GM19043 (cell line): Measurements from ENCODE around the gene TMEM179B.
"Not testable (repeated sequence)": the region's sequence is repeated elsewhere in the genome, so short reads cannot be mapped to it uniquely, and the experiment has no call there.

ENCODE experiments used
- ATAC-seq: cut with Tn5 transposase; IDR thresholded peaks from one replicate; pipeline ENCODE4 v1.9.1; 2021; ENCODE audit warnings: low read depth; ENCODE audit not compliant: unreplicated experiment

Gene TMEM179B, protein sequence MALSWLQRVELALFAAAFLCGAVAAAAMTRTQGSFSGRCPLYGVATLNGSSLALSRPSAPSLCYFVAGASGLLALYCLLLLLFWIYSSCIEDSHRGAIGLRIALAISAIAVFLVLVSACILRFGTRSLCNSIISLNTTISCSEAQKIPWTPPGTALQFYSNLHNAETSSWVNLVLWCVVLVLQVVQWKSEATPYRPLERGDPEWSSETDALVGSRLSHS

DNA sequence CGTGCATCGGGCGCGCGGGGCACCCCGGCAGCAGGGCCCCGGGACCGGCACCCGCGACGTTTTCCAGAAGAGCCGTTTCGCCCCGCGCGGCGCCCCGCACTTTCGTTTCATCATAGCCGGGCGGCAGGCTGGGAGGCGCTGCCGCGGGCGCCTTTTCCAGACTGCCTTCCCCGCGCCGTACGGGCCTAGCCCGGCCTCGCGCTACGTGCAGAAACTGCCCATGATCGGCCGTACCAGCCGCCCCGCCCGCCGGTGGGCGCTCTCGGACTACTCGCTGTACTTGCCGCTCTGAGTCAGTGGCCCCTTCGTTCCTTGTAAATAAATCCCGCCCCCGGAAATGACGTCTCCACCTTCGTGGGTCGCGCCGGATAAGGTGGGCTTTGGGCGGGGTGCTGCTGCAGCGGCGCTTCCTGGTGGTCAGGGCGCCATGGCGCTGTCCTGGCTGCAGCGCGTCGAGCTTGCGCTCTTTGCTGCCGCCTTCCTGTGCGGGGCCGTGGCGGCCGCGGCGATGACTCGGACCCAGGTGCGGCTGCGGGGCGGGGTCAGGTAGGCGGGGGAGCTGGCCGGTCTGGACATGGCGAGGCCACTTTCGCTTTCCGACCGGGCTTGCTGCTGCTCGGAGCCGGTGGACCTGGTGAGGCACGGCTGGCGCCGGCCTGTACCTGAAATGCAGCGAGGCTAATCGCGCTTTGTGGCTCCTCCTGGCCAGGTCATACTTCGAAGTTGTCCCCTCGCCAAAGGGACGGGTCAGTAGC, at the start of gene TMEM179B:
Gene TMEM179B, plus strand, starts transcription at position 398 of the 755 bp plus-strand sequence. Its CDS starts 30 bp downstream, at position 428.
- peak; percentile 66 for ATAC-seq

DNA sequence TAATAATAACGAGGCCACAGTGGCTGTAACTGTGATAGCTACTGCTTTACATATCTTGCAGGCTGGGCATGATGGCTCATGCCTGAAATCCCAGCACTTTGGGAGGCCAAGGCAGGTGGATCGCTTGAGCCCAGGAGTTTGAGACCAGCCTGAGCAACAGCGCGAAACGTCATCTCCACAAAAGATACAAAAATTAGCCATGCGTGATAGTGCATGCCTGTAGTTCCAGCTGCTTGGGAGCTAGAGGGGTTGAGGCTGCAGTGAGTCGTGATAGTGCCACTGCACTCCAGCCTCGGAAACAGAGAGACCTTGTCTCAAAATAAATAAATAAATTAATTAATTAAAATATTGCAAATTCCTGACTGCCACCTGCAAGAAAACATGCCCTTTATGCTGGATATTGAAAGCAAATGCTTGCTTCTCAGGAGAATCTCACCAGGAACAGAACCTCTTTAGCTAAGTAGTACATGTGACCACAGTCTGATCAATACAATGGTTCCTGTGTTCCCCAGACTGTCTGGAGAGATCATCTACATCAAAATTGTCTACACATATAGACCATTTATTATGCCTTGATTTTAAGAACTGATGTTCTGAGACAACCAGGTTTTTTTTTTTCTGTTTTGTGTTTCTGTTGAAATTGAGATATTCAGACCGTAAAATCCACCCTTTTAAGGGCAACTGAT, 39.6 kb upstream of the TMEM179B start:
- ATAC-seq: no peak

DNA sequence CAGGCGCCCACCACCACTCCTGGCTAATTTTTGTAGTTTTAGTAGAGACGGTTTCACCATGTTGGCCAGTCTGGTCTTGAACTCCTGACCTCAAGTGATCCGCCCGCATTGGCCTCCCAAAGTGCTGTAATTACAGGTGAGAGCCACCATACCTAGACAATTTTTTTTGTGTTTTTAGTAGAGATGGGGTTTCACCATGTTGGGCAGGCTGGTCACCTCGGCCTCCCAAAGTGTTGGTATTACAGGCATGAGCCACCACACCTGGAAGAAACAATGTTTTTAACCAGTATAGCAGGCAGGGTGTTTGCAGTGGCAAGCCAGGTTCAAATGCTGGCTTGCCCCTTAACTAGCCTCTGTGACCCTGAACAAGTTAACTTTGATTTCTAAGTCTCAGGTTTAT, 37.3 kb upstream of the TMEM179B start:
- ATAC-seq: not testable (repeated sequence)

DNA sequence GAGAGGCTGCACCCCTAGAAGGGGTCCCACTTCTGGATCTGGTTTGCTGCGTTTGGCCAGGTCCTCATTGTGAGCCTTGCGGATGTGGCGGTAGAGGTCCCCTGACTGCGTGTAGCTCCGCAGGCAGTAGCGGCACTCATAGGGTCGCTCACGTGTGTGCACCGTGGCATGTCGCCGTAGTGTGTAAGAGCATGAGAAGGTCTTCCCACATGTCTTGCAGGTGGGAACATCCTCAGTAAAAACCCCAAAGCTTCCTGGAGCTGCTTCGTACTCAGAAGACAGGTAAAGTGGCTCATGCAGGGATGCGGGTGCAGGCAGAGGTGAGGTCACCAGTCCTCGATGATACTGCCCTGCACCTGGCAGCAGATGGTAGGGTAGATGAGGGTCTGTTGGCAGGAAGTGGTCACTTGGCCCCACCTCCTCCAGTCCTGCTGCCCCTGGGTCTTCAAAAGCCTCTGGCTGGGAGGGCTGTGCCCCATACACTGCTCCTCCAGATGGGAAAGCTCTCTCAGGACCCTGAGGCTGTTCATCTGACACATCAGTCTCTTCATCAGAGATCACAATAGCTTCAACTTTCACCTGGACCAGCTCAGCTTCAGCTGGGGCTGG, 34.9 kb upstream of the TMEM179B start:
- no peak for ATAC-seq

DNA sequence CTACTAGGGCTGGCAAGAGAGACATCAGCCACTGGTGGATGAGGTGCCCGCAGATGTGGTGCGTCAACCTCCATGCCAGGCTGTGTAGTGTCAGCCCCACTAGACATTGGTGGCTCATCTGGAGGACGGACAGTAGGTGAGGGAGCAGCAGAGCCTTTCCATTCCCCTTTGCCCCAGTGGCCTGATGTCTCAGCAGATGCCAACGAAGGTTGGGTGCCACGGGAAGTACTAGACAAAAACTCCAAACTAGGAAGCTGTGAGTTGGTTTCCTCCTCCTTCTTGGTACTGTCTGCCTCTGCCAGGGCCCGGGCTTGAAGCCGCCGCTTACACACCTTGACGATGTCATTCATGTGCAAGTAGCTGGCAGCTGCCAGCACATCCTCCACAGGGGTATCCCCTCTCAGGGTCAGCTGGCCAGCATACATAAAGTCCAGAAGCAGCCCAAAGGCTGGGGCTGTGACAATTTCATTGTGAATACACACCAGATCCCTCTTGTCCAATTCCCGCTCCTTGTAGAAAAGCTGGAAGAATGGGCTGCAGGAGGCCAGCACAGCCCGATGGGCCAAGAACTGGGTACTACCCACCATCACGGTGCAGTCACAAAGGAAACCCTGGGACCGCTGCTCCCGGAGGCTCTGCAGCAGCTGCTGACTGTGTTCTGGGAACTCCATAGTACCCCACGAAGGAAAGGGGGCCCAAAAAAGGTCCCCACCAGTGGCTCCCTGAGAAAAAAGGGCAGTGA, 34.0 kb upstream of the TMEM179B start:
- no peak for ATAC-seq

DNA sequence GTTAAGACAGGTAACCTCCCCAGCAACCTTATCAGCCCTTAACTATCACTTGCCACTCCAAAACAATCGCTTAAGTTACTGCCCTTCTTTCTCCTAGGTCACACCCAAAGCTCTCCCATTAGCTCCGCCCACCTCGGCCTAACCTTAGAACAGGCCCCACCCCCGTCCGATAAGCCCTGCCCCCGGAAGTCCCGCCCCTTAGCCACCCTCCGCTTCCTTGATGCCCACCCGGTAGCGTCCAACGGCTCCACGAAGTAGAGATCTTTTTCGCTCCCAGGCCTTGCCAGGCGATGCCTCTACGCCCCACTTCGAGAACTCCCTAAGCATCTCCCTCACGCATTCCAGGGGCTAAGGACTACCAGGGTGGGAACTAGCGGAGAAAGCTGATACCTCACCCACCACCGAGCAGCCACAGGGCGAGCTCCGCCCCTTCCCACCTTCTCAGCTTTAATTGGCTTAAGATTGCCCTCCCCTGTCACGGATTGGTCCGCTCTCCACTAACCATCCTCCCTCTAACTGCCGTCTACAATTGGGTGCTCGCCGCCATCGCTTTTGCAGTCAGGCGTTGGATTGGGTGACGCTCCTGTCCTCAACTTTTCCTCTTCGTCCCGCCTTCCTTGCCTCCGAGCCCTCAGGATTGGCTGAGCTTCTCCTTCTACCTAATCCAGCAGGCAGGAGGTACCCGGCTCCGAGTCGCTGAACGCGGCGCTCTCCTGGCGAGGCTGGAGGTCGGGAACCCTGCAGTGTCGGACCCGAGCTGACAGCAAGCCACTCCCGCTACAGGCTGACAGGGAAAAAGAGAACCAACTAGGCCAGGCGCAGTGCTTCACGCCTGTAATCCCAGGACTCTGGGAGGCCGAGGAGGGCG, 33.2 kb upstream of the TMEM179B start, which contains the start of gene ZBTB3:
Gene ZBTB3, minus strand, starts transcription at position 425 of the 868 bp plus-strand sequence. CDS start 496 bp downstream, outside the sequence.
- peak; percentile 93 for ATAC-seq

DNA sequence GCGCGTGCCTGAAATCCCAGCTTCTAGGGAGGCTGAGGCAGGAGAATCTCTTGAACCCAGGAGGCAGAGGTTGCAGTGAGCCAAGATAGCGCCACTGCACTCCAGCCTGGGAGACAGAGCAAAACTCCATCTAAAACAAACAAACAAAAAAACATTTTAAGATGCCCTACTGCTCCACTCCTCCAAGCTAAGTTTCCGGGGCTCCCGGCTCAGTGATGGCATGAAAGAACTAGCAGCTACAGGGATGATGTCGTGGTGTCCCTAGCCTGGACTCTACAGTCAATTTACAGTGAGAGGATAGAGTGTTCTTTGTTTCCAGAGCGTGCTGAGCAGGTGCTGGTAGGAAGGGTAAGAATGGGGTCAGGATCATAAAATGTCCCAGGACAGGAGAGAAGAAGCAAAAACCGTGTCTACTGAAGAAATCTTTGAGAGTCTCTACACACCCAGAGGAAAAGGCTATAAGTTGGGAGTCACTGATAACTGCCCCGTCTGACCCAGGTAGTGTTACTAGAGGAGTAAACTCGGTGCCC, 32.1 kb upstream of the TMEM179B start:
- no peak for ATAC-seq

DNA sequence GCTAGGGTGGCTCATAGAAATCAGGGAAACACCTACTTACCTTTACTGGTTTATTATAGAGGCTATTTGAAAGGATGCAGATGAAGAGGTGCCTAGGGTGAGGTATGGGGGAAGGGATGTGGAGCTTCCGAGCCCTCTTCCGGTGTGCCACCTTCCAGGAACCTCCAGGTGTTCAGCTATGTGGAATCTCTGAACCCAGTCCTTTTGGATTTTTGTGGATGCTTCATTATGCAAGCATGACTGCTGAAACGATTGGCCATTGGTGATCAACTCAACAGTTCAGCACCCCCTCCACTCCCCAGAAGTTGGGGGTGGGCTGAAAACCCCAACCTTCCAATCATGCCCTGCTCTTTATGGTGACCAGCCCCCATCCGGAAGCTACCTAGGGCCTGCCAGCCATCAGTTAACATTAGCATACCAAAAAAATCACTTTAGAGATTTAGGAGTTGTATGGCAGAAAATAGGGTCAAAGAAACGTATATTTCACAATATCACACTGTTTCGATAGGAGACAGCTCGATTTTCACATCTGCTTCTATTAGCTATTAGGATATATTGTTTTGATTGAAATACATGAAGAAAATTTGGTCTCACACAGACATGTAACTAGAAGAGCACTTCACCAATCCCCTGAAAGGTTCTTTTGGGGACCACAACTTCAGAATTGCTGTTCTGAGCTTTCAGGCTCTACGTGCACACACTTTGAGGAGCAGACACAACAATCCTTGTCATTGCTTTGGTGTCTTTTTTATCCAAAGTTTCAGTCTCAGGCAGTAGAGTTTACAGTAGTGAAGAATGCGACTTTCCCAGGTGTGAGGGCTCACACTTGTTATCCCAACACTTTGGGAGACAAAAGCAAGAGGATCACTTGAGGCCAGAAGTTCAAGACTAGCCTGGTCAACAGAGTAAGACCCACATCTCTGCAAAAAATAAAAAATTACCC, 29.1 kb upstream of the TMEM179B start:
- ATAC-seq: no peak

DNA sequence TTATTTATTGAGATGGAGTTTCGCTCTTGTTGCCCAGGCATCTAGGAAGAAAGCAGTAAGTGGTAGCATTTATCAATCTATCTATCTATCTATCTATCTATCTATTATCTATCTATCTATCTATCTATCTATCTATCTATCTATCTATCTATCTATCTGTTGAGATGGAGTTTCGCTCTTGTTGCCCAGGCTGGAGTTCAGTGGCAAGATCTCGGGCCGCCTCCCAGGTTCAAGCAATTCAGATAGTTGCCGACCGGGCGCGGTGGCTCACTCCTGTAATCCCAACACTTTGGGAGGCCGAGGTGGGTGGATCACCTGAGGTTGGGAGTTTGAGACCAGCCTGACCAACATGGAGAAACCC, 26.4 kb upstream of the TMEM179B start:
- ATAC-seq: not testable (repeated sequence)

DNA sequence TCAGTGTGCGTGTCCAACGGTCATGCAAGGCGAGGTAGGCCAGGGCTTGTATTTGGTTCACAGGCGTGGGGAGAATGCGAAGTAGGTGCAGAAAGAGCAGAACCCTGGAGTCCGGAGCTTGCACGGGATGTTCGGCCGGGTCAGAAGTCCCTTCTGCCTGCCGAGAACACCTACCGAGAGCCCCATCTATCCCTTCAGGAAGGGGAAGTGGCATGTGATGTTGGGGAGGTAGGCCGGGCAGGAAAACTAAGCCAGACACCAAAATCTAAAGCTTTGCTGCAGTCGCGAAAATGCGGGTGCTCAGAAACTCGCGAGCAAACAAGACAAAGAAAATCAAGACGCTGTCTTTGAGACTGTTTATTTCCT, 16.4 kb upstream of the TMEM179B start:
- ATAC-seq: no peak

DNA sequence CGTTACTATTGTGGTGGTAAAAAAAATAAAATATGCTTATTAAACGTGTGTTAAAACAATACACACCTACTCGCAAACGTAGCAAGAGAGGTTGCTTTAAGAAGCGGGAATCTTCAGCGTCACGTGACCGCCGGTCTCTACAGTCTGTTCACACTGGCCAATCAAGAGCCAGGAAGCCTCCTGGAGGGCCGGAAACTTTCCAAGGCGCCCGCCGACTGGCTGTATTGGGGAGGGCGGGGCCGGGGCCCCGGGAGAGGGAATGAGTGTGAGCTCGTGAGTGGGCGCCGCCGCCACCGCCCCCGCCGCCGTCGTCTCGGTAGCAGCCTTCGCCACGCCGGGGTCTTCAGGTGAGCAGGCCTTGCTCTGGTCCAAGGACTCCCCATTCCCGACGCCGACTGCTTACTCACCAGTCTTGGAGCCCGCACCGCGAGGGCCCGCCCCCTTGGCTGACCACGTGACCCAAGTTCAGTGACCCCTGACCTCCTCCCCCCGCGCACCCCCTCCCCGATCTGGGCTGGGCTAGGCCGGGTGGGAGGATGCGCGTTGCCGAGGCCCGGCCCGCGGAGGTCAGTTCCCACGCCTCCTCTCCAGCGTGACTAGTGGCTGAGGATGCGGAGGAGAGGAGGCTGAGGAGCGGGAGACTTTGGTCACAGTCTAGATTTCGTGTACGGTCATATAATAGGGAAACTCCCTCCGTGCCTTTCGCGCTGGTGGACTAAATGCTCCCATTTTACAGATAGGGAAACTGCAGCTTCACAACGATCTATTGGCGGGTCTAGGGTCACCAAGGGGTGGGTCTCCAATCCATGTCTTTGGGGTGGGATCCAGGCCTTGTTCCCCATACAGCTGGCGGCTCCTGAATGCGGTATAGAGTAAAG, 15.8 kb upstream of the TMEM179B start, which contains the start of gene TAF6L:
Gene TAF6L, plus strand, starts transcription at position 253 of the 878 bp plus-strand sequence. CDS start 4,388 bp downstream, outside the sequence.
- peak; percentile 78 for ATAC-seq

DNA sequence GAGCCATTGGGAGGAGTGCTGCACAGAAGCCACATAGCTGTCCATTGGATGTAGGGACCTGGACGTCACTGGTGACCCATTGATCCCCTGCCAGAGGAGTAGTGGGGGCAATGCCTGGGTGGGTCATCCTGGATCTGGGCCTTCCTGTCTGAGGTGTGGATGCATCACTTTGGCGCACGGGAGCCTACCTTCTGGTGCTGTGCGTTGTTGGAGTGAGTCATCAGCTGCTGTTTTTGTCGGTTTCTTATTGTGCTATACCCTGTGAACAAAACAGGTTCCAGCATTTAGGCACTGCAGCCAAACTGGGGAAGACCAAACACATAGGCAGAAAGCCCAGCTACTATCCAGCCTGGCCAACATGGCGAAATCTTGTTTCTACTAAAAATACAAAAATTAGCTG, 12.8 kb upstream of the TMEM179B start:
- ATAC-seq: no peak

DNA sequence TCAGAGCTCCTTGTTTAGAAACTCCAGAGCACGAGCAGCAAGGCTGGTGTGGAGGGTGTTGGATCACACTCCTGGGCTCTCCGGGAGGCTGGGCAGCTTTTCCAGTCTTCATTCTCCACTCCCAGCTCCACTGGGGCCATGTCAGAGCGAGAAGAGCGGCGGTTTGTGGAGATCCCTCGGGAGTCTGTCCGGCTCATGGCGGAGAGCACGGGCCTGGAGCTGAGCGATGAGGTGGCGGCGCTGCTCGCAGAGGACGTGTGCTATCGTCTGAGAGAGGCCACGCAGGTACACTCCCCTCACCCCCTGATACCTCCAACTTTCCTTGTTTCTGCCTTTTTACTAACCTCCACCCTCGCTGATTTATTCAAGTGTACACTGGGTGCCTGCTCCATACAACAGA, 11.6 kb upstream of the TMEM179B start:
- ATAC-seq: no peak

DNA sequence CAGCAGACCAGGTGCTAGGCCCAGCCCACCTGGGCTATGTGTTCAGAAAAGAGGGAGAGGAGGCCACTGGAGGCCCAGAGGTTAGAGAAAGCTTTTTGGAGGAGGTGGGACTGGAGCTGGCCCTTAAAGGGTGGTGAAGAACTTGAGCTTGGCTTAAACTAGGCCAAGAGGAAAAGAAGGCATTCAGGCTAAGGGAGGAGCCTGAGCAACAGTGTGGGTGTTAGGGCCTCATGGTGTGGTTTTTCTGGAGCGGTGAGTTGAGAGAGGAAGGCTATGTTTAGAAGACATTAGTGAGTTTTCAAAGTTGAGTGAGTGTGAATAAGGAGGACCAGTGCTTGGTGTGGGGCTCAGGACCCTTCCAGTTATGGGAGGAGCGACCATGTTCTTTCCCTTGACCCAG, 9.8 kb upstream of the TMEM179B start:
- ATAC-seq: no peak

DNA sequence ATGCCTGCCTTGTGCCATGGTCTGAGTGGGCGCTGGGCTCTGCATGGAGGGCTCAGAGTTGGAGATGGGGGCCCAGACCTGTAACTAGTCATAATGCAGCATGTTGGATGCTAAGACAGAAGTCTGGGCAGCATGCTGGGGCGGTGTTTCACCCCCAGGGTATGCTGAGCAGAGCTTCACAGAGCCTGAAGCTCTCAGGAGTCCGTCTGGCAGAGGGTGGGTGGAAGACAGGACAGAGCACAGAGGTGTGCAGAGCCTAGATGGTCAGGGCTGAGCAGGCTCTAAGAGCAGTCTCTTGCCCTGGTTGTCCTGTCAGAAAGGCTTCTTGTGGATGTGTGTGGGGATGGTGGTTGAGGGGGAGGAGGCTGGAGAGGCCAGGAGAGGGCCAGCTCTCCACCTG, 8.8 kb upstream of the TMEM179B start:
- ATAC-seq: no peak

DNA sequence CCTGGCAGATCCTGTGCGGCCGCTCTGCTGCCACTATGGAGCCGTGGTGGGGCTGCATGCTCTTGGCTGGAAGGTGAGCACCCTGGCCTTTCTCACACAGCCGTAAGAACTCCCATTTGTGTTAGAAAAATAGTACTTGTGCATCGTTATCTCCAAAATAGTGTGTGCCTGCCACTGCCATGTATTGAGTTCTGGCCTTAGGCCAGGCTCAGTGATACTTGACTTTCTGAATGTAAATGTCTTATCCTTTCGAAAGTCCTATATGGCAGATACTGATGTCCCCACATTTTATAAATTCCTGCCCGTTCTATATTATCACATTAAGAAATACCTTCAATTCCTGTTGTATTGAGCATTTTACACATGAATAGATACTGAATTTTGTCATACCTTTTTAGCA, 4.4 kb upstream of the TMEM179B start:
- ATAC-seq: no peak

DNA sequence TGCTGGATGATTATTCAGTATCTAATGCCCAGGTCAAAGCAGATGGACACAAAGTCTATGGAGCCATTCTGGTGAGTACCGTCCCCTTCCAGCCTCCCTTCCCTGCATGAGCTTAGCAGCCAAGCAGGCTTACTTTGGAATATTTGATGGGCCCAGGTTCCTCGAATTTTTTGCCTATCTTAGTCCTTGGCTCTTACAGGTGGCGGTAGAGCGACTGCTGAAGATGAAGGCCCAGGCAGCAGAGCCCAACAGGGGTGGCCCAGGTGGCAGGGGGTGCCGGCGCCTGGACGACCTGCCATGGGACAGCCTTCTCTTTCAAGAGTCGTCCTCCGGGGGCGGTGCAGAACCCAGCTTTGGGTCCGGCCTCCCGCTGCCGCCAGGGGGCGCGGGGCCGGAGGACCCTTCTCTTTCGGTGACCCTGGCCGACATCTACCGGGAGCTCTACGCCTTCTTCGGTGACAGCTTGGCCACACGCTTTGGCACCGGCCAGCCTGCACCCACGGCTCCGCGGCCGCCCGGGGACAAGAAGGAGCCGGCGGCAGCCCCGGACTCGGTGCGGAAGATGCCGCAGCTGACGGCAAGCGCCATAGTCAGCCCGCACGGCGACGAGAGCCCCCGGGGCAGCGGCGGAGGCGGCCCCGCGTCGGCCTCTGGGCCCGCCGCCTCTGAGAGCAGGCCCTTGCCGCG, 741 bp upstream of the TMEM179B start:
- peak; percentile 53 for ATAC-seq
